GM21526 (cell line): ENCODE data around the gene LRRC71.

ENCODE experiments used
- ATAC-seq: cut with Tn5 transposase; IDR thresholded peaks from one replicate; pipeline ENCODE4 v1.9.1; 2021; ENCODE audit warnings: moderate library complexity; ENCODE audit not compliant: unreplicated experiment, low FRiP score

Gene LRRC71

GRCh38 chr1:156975084-156975483, 54.7 kb downstream of the LRRC71 start:
- ATAC-seq: no peak

- no peak for ATAC-seq
Observed at GRCh38 chr1:156980551-156980950, 60.1 kb downstream of the LRRC71 start.
